Trophoblast cell (in vitro differentiated cells and primary cell): ENCODE results near the gene FRRS1L.

ENCODE experiments used
- DNase-seq, 2 donors: peaks; one replicate each; pipeline ENCODE4 v3.0.0-alpha.2; 2016
- H2AFZ ChIP-seq: 2 replicates; pipeline ENCODE4 v1.6.1; 2013; ENCODE audit warnings: low read length, moderate library complexity, mild to moderate bottlenecking; ENCODE audit not compliant: insufficient read depth, poor library complexity
- H2AK5ac ChIP-seq: 2 replicates; pipeline ENCODE4 v1.6.1; 2013; ENCODE audit warnings: mild to moderate bottlenecking, low read length
- H2BK120ac ChIP-seq: 2 replicates; pipeline ENCODE4 v1.6.1; 2013; ENCODE audit warnings: low read length, mild to moderate bottlenecking, moderate library complexity; ENCODE audit not compliant: insufficient read depth, poor library complexity
- H2BK12ac ChIP-seq: 2 replicates; pipeline ENCODE4 v1.6.1; 2013; ENCODE audit warnings: mild to moderate bottlenecking, low read length, moderate library complexity
- H2BK5ac ChIP-seq: 2 replicates; pipeline ENCODE4 v1.6.1; 2013; ENCODE audit warnings: low read length, low read depth, moderate library complexity, mild to moderate bottlenecking; ENCODE audit not compliant: poor library complexity
- H3K14ac ChIP-seq: 2 replicates; pipeline ENCODE4 v1.6.1; 2013; ENCODE audit warnings: mild to moderate bottlenecking, low read length
- H3K18ac ChIP-seq: 2 replicates; pipeline ENCODE4 v1.6.1; 2013; ENCODE audit warnings: mild to moderate bottlenecking, low read length
- H3K23ac ChIP-seq: 2 replicates; pipeline ENCODE4 v1.6.1; 2013; ENCODE audit warnings: low read length
- H3K27ac ChIP-seq: 2 replicates; pipeline ENCODE4 v1.5.1; 2013; ENCODE audit warnings: low read depth, mild to moderate bottlenecking, inconsistent platforms, low read length, moderate library complexity
- H3K27me3 ChIP-seq: 2 replicates; pipeline ENCODE4 v1.6.1; 2013; ENCODE audit warnings: inconsistent platforms, mild to moderate bottlenecking, low read length, moderate library complexity; ENCODE audit not compliant: insufficient read depth
- H3K36me3 ChIP-seq, 2 experiments: 1 replicate in 1 of 2; 2 replicates in 1 of 2; pipeline ENCODE4 v1.6.1; 2013; ENCODE audit warnings: low read length in 2 of 2, mild to moderate bottlenecking in 2 of 2, moderate library complexity in 1 of 2; ENCODE audit not compliant: insufficient read depth in 2 of 2, control insufficient read depth in 1 of 2
- H3K4ac ChIP-seq: 2 replicates; pipeline ENCODE4 v1.6.1; 2013; ENCODE audit warnings: low read depth, mild to moderate bottlenecking, low read length, moderate library complexity
- H3K4me1 ChIP-seq, 2 experiments: 1 replicate in 1 of 2; 2 replicates in 1 of 2; pipeline ENCODE4 v1.6.1; 2013; ENCODE audit warnings: low read length in 2 of 2, mild to moderate bottlenecking in 2 of 2, moderate library complexity in 1 of 2; ENCODE audit not compliant: insufficient read depth in 2 of 2, control insufficient read depth in 1 of 2
- H3K4me2 ChIP-seq: 2 replicates; pipeline ENCODE4 v1.6.1; 2013; ENCODE audit warnings: inconsistent platforms, mild to moderate bottlenecking, low read length, moderate library complexity
- H3K4me3 ChIP-seq: 2 replicates; pipeline ENCODE4 v1.5.1; 2013; ENCODE audit warnings: mild to moderate bottlenecking, low read depth, low read length, inconsistent platforms
- H3K79me1 ChIP-seq: one replicate; pipeline ENCODE4 v1.6.1; 2013; ENCODE audit warnings: low read length
- H3K79me2 ChIP-seq: 2 replicates; pipeline ENCODE4 v1.6.1; 2013; ENCODE audit warnings: low read length, mild to moderate bottlenecking; ENCODE audit not compliant: control insufficient read depth, insufficient read depth, poor library complexity
- H3K9ac ChIP-seq: 2 replicates; pipeline ENCODE4 v1.6.1; 2013; ENCODE audit warnings: mild to moderate bottlenecking, low read length
- H3K9me3 ChIP-seq: 2 replicates; pipeline ENCODE4 v1.6.1; 2013; ENCODE audit warnings: low read depth, mild to moderate bottlenecking, control low read depth, inconsistent platforms, low read length; ENCODE audit not compliant: insufficient read depth
- H4K12ac ChIP-seq: 2 replicates; pipeline ENCODE4 v1.6.1; 2013; ENCODE audit warnings: low read depth, mild to moderate bottlenecking, low read length, moderate library complexity
- H4K8ac ChIP-seq: 2 replicates; pipeline ENCODE4 v1.6.1; 2013; ENCODE audit warnings: low read depth, mild to moderate bottlenecking, low read length, moderate library complexity
- H4K91ac ChIP-seq: one replicate; pipeline ENCODE4 v1.6.1; 2013; ENCODE audit warnings: low read depth, mild to moderate bottlenecking, low read length, moderate library complexity
- WGBS: extraction: QIAGEN DNeasy Blood & Tissue Kit; methylation state at CpG from one replicate; pipeline ENCODE4 v1.1.7; 2013; ENCODE audit warnings: missing lambda C conversion rate; ENCODE audit not compliant: insufficient read length, insufficient coverage; ENCODE audit errors: extremely low coverage; 5-methylcytosine and 5-hydroxymethylcytosine counted together

The FRRS1L gene

DNA sequence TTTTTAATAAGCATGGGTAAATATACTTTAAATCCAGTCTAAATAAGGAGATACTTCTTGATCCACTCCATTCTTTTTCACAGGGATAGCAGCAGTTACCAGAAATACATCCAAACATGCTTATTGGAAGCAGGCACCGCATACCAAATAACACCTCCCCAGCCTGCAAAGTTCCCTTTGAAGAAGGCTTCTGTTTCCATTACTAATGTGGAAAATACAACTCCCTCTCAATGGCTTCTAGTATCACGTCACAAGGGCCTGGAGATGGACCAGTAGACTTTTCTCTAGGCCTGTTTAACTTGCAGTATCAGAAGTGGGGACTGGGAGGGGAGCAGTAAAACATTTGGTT lies 68.1 kb downstream of the FRRS1L start:
- H3K14ac ChIP-seq: no peak overlapping the region
- no peak overlapping the region for H3K4me3 ChIP-seq
- no CpG with 5 or more reads among the region's 2 CpGs for WGBS
- no peak overlapping the region for H2AFZ ChIP-seq
- peaks cover 5% of the 10 kb centered on the region for H3K79me1 ChIP-seq
- H3K4me1 ChIP-seq: peaks cover 4 to 12% of the 10 kb centered on the region in 2 experiments
- peaks cover 9% of the 10 kb centered on the region for H3K79me2 ChIP-seq
- H3K4ac ChIP-seq: peak overlapping the region; percentile 60
- H4K12ac ChIP-seq: no peak overlapping the region
- no peak for DNase-seq
- no peak overlapping the region for H2BK5ac ChIP-seq
- H2BK12ac ChIP-seq: no peak overlapping the region
- H3K9ac ChIP-seq: no peak overlapping the region
- no peak overlapping the region for H3K4me2 ChIP-seq
- H3K27ac ChIP-seq: peak overlapping the region; percentile 55
- H3K18ac ChIP-seq: no peak overlapping the region
- peaks cover 2 to 4% of the 10 kb centered on the region in 2 experiments for H3K36me3 ChIP-seq
- H3K23ac ChIP-seq: no peak overlapping the region
- H4K91ac ChIP-seq: no peak overlapping the region
- H2AK5ac ChIP-seq: no peak overlapping the region
- H3K9me3 ChIP-seq: no peaks in the 10 kb centered on the region
- H3K27me3 ChIP-seq: no peaks in the 10 kb centered on the region
- no peak overlapping the region for H4K8ac ChIP-seq
- H2BK120ac ChIP-seq: no peak overlapping the region

DNA sequence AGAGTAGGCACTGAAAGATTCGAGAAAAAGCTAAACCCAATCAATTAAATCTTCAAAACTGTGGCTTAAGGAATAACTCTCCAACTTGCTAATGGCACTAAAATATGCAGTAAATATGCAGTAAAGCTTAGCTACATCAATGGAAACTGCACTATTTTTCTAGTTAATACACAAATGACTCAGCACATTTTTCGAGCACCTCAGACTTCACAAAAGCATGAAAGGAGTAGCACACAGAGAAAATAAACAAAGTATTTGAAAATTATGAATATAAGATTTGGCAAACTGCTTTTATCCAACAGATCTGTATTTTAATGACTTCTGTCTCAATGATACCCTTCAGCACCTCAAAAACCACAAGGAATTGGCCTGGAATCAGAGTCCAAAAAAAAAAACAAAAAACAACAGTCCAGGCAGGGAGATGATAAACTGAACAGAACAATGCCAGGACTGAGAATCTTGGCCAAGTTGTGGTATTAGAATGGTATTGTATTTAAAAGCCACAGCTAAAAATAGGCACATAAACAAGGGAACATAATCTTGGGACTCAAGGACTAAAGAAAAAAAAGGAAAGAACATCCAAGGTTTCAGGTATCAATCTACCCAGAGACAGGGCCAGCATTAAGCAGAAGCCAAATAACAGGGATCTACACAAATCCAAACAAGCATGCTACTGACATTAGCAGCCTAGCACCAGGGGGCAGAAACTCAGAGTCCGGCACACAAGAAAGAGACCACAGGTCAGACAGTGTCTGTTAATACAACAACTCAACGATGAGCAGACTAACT lies 68.7 kb downstream of the FRRS1L start:
- Histone ChIP-seq H3K27ac (peak overlapping the region; percentile 64), H3K9ac (no peak overlapping the region), H3K79me2 (peaks cover 9% of the 10 kb centered on the region), H2AK5ac (no peak overlapping the region), H2BK12ac (no peak overlapping the region), H3K4me2 (no peak overlapping the region), H4K8ac (no peak overlapping the region), H4K91ac (no peak overlapping the region), H3K9me3 (no peaks in the 10 kb centered on the region), H3K36me3 (peaks cover 0 to under 1% of the 10 kb centered on the region in 2 experiments), H2BK5ac (no peak overlapping the region), H3K4ac (no peak overlapping the region), H3K79me1 (peaks cover 5% of the 10 kb centered on the region), H2AFZ (no peak overlapping the region), H3K27me3 (no peaks in the 10 kb centered on the region), H4K12ac (no peak overlapping the region), H3K23ac (no peak overlapping the region), H2BK120ac (no peak overlapping the region), H3K18ac (no peak overlapping the region), H3K4me1 (peaks cover 4 to 12% of the 10 kb centered on the region in 2 experiments), H3K4me3 (no peak overlapping the region), H3K14ac (no peak overlapping the region)
- no peak for DNase-seq
- no CpG with 5 or more reads among the region's 4 CpGs for WGBS

- Histone ChIP-seq H3K36me3 (peaks cover 0 to 2% of the 10 kb centered on the region in 2 experiments), H3K9ac (no peak overlapping the region), H3K23ac (no peak overlapping the region), H3K4ac (peak overlapping the region; percentile 78), H3K18ac (no peak overlapping the region), H4K8ac (no peak overlapping the region), H3K4me3 (no peak overlapping the region), H3K4me2 (no peak overlapping the region), H2AK5ac (no peak overlapping the region), H3K27me3 (no peaks in the 10 kb centered on the region), H4K12ac (no peak overlapping the region), H2BK120ac (no peak overlapping the region), H2BK12ac (no peak overlapping the region), H3K79me2 (peaks cover 9% of the 10 kb centered on the region), H3K14ac (no peak overlapping the region), H3K27ac (no peak overlapping the region), H3K9me3 (no peaks in the 10 kb centered on the region), H3K4me1 (peaks cover 4 to 12% of the 10 kb centered on the region in 2 experiments), H2AFZ (no peak overlapping the region), H2BK5ac (no peak overlapping the region), H4K91ac (no peak overlapping the region), H3K79me1 (peaks cover 3% of the 10 kb centered on the region)
- WGBS: no CpG with 5 or more reads among the region's 4 CpGs
- no peak for DNase-seq
Measured at GRCh38 chr9:109097146-109097545, 69.9 kb downstream of the FRRS1L start.

DNA sequence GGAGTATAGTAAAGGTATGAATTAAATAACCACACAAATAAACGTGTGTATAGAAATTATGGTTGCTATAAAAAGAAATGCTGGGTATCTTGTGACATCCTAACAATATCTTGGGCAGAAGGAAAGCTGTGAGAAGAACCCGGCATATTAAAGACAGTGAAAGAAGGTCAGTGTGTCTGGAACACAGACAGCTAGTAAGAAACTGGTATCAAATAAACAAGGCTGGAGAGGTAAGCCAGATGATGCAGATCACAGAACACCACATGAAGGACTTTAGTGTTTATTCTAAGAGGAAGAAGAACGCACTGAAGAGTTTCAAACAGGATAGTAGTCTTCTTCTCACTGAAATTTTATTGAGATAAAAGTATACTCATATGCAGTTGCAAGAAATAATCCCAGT lies 71.7 kb downstream of the FRRS1L start:
- H3K36me3 ChIP-seq: peaks cover 3 to 5% of the 10 kb centered on the region in 2 experiments
- peaks cover 3% of the 10 kb centered on the region for H3K79me1 ChIP-seq
- no peak overlapping the region for H4K12ac ChIP-seq
- no peak for DNase-seq
- no peak overlapping the region for H2BK120ac ChIP-seq
- peaks cover 9% of the 10 kb centered on the region for H3K79me2 ChIP-seq
- no peaks in the 10 kb centered on the region for H3K27me3 ChIP-seq
- H3K18ac ChIP-seq: no peak overlapping the region
- no peak overlapping the region for H2BK5ac ChIP-seq
- no peak overlapping the region for H4K8ac ChIP-seq
- no peak overlapping the region for H3K23ac ChIP-seq
- peaks cover 4 to 13% of the 10 kb centered on the region in 2 experiments for H3K4me1 ChIP-seq
- no peak overlapping the region for H3K27ac ChIP-seq
- no peak overlapping the region for H2AFZ ChIP-seq
- H3K4me3 ChIP-seq: no peak overlapping the region
- no peak overlapping the region for H3K4me2 ChIP-seq
- no CpG with 5 or more reads among the region's 3 CpGs for WGBS
- H3K4ac ChIP-seq: no peak overlapping the region
- no peak overlapping the region for H3K14ac ChIP-seq
- H4K91ac ChIP-seq: no peak overlapping the region
- no peak overlapping the region for H2BK12ac ChIP-seq
- H2AK5ac ChIP-seq: no peak overlapping the region
- H3K9me3 ChIP-seq: no peaks in the 10 kb centered on the region
- H3K9ac ChIP-seq: no peak overlapping the region
